HG03280 (cell line): ENCODE measurements around the gene ATOX1.
"Not testable (repeated sequence)": the region's sequence is repeated elsewhere in the genome, so short reads cannot be mapped to it uniquely, and the experiment has no call there.

Experiments used
- ATAC-seq: cut with Tn5 transposase; IDR thresholded peaks from one replicate; pipeline ENCODE4 v1.9.1; 2021; ENCODE audit warnings: mild to moderate bottlenecking, moderate library complexity; ENCODE audit not compliant: unreplicated experiment

The ATOX1 gene

GRCh38 chr5:151699071-151699901, 59.1 kb downstream of the ATOX1 start:
- ATAC-seq = no peak

- ATAC-seq = not testable (repeated sequence)
Measured at GRCh38 chr5:151698081-151698480, 60.4 kb downstream of the ATOX1 start.

GRCh38 chr5:151697452-151697851, 61.0 kb downstream of the ATOX1 start:
- ATAC-seq = no peak

GRCh38 chr5:151696470-151697061, 61.9 kb downstream of the ATOX1 start:
- no peak for ATAC-seq

GRCh38 chr5:151695464-151695863, 63.0 kb downstream of the ATOX1 start:
- no peak for ATAC-seq

- no peak for ATAC-seq
Measured at GRCh38 chr5:151694035-151694485, 64.4 kb downstream of the ATOX1 start.
